Measurements from ENCODE around the gene THEM4. TPM values are rescaled to one million over a fixed set of nuclear protein-coding genes. Genes with fewer than 3 reads are reported as not detected.

Gene THEM4
- total and polyA plus RNA-seq, 2 of the 8 experiments (the other 6 are each of a cell fraction or from before 2014, with no cell fraction given): 9.9 to 11.2 TPM

GRCh38 chr1:151838222-151839081, 70.9 kb downstream of the THEM4 start (continued):
- peak; percentile 21; the same call in 1 of the 2 replicates for TF ChIP-seq GTF2F1 (IDR thresholded peaks at IDR 0.05; ENCODE audit: borderline replicate concordance, low read depth, low read length)
- TF ChIP-seq MAFK (IDR thresholded peaks at IDR 0.05; ENCODE audit: low read depth, low read length): no peak
- no peak for TF ChIP-seq CBX8 (IDR thresholded peaks at IDR 0.05; ENCODE audit: borderline replicate concordance, low read depth, low read length)
- TF ChIP-seq PHF8 (conservative IDR thresholded peaks at IDR 0.05; ENCODE audit: low read depth, low read length): peak; percentile 56; the same call in 1 of the 2 replicates
- no peak; the same call in 1 of the 2 replicates for TF ChIP-seq GABPA (IDR thresholded peaks at IDR 0.05; ENCODE audit: borderline replicate concordance, insufficient read depth, low read length)
- no peak for TF ChIP-seq JUN (IDR thresholded peaks at IDR 0.05; ENCODE audit: low read depth, low read length)
- 0 out of 2 replicates have a peak, but pooled peaks have one; percentile 19 for TF ChIP-seq USF2 (IDR thresholded peaks at IDR 0.05; ENCODE audit: low read length)
- peak; percentile 67 for TF ChIP-seq SUZ12 (IDR thresholded peaks at IDR 0.05; ENCODE audit: low read length)
- no peak for TF ChIP-seq TCF12 (IDR thresholded peaks at IDR 0.05; ENCODE audit: low read depth, low read length)
- no peak for TF ChIP-seq POLR2AphosphoS5 (IDR thresholded peaks at IDR 0.05; ENCODE audit: low read depth, low read length)
- no peak for TF ChIP-seq EP300 (IDR thresholded peaks at IDR 0.05; ENCODE audit: borderline replicate concordance in 1 of 2, low read depth in 2 of 2, low read length in 2 of 2)
- TF ChIP-seq TBP (IDR thresholded peaks at IDR 0.05; ENCODE audit: low read depth, low read length): peak; percentile 22; the same call in 1 of the 2 replicates
- peak; percentile 71 for TF ChIP-seq EZH2 (IDR thresholded peaks at IDR 0.05; ENCODE audit: low read depth, low read length, severe bottlenecking)
- TF ChIP-seq E2F6 (IDR thresholded peaks at IDR 0.05): peak; percentile 86
- no peak for TF ChIP-seq YY1 (IDR thresholded peaks at IDR 0.05; ENCODE audit: low read depth, low read length)
